ENCODE data around the gene PPFIA2. TPM values are rescaled to one million over a fixed set of nuclear protein-coding genes. Genes with fewer than 3 reads are reported as not detected.

PPFIA2 gene
- total RNA-seq, 4 donors from 2014 or later: 0.11 to 0.89 (median 0.32) TPM; not detected in 1

- Histone ChIP-seq H3K4me1 (no peaks in the 10 kb centered on the region), H3K36me3 (no peaks in the 10 kb centered on the region), H3K27me3 (no peaks in the 10 kb centered on the region), H3K4me3 (no peak overlapping the region), H3K9me3 (no peaks in the 10 kb centered on the region), H3K27ac (no peak overlapping the region)
- no peak for DNase-seq (ENCODE audit: low spot score in 2 of 2)
- TF ChIP-seq POLR2A (IDR thresholded peaks at IDR 0.05): no peak
- no peak for TF ChIP-seq CTCF (IDR thresholded peaks at IDR 0.05)
- TF ChIP-seq EP300 (IDR thresholded peaks at IDR 0.05): no peak
- TF ChIP-seq POLR2AphosphoS5 (IDR thresholded peaks at IDR 0.05): no peak
- 79% methylated on average over 5 of the region's 5 CpGs for WGBS
These were observed 411.7 kb downstream of the PPFIA2 start for GRCh38 chr12:81347404-81347803.

- TF ChIP-seq POLR2AphosphoS5 (IDR thresholded peaks at IDR 0.05) (no peak), POLR2A (IDR thresholded peaks at IDR 0.05) (no peak), CTCF (IDR thresholded peaks at IDR 0.05) (no peak), EP300 (IDR thresholded peaks at IDR 0.05) (no peak)
- H3K4me1 ChIP-seq: no peaks in the 10 kb centered on the region
- WGBS: 75% methylated on average over 5 of the region's 5 CpGs
- no peaks in the 10 kb centered on the region for H3K27me3 ChIP-seq
- no peak for DNase-seq (ENCODE audit: low spot score in 2 of 2)
- H3K4me3 ChIP-seq: no peak overlapping the region
- H3K27ac ChIP-seq: no peak overlapping the region
- no peaks in the 10 kb centered on the region for H3K36me3 ChIP-seq
- no peaks in the 10 kb centered on the region for H3K9me3 ChIP-seq
These were observed 418.2 kb downstream of the PPFIA2 start for GRCh38 chr12:81340910-81341309.

- H3K36me3 ChIP-seq: no peaks in the 10 kb centered on the region
- DNase-seq (ENCODE audit: low spot score in 2 of 2): no peak
- TF ChIP-seq POLR2A (IDR thresholded peaks at IDR 0.05) (no peak), CTCF (IDR thresholded peaks at IDR 0.05) (no peak), POLR2AphosphoS5 (IDR thresholded peaks at IDR 0.05) (no peak), EP300 (IDR thresholded peaks at IDR 0.05) (no peak)
- no peak overlapping the region for H3K4me3 ChIP-seq
- no peaks in the 10 kb centered on the region for H3K9me3 ChIP-seq
- H3K4me1 ChIP-seq: no peaks in the 10 kb centered on the region
- H3K27me3 ChIP-seq: no peaks in the 10 kb centered on the region
- H3K27ac ChIP-seq: no peak overlapping the region
- WGBS: 65% methylated on average over 4 of the region's 4 CpGs
These were observed 420.1 kb downstream of the PPFIA2 start for GRCh38 chr12:81339071-81339470.

GRCh38 chr12:81337886-81338285 is 421.3 kb downstream of the PPFIA2 start:
- no peaks in the 10 kb centered on the region for H3K4me1 ChIP-seq
- TF ChIP-seq EP300 (IDR thresholded peaks at IDR 0.05) (no peak), CTCF (IDR thresholded peaks at IDR 0.05) (no peak), POLR2AphosphoS5 (IDR thresholded peaks at IDR 0.05) (no peak), POLR2A (IDR thresholded peaks at IDR 0.05) (no peak)
- no peak overlapping the region for H3K27ac ChIP-seq
- no peaks in the 10 kb centered on the region for H3K36me3 ChIP-seq
- 77% methylated on average over 2 of the region's 2 CpGs for WGBS
- H3K9me3 ChIP-seq: no peaks in the 10 kb centered on the region
- no peaks in the 10 kb centered on the region for H3K27me3 ChIP-seq
- no peak overlapping the region for H3K4me3 ChIP-seq
- no peak for DNase-seq (ENCODE audit: low spot score in 2 of 2)

- no peak for DNase-seq (ENCODE audit: low spot score in 2 of 2)
- H3K27ac ChIP-seq: no peak overlapping the region
- 66% methylated on average over 2 of the region's 2 CpGs for WGBS
- TF ChIP-seq CTCF (IDR thresholded peaks at IDR 0.05) (no peak), EP300 (IDR thresholded peaks at IDR 0.05) (no peak), POLR2A (IDR thresholded peaks at IDR 0.05) (no peak), POLR2AphosphoS5 (IDR thresholded peaks at IDR 0.05) (no peak)
- no peaks in the 10 kb centered on the region for H3K36me3 ChIP-seq
- H3K9me3 ChIP-seq: no peaks in the 10 kb centered on the region
- no peaks in the 10 kb centered on the region for H3K27me3 ChIP-seq
- H3K4me1 ChIP-seq: no peaks in the 10 kb centered on the region
- H3K4me3 ChIP-seq: no peak overlapping the region
These were observed 425.3 kb downstream of the PPFIA2 start for GRCh38 chr12:81333812-81334211.

Data from suprapubic skin (tissue), 4 donors.